ENCODE measurements around the gene SUGT1.
A peak's percentile ranks its signal among the peaks of the same experiment; 100 is the strongest.
"Not testable (repeated sequence)": the region's sequence is repeated elsewhere in the genome, so short reads cannot be mapped to it uniquely, and the experiment has no call there.

Gene SUGT1
- long read RNA-seq, donor 1, partial matches to known transcripts, result 16 of 25 reads
- long read RNA-seq, donor 1, other reads (novel, unspliced or antisense), result 6 of 25 reads
- long read RNA-seq, donor 2, partial matches to known transcripts, result 0 of 4 reads
- long read RNA-seq, donor 2, other reads (novel, unspliced or antisense), result 0 of 4 reads
- long read RNA-seq, donor 3, full-length matches to known transcripts, result 7 of 7 reads
- long read RNA-seq, donor 3, partial matches to known transcripts, result 0 of 7 reads
- long read RNA-seq, donor 3, other reads (novel, unspliced or antisense), result 0 of 7 reads
- long read RNA-seq, donor 4, partial matches to known transcripts, result 0 of 14 reads
- long read RNA-seq, donor 4, other reads (novel, unspliced or antisense), result 11 of 14 reads
- long read RNA-seq, donor 5, partial matches to known transcripts, result 0 of 4 reads
- long read RNA-seq, donor 5, other reads (novel, unspliced or antisense), result 0 of 4 reads
- long read RNA-seq, donor 6, transcript SUGT1-204 (1 exons, 2,802 nt), result major isoform, 6 of 11 reads
- long read RNA-seq, donor 6, partial matches to known transcripts, result 5 of 11 reads
- long read RNA-seq, donor 6, other reads (novel, unspliced or antisense), result 0 of 11 reads
- long read RNA-seq, donor 7, transcript SUGT1-204 (1 exons, 2,802 nt), result major isoform, 9 of 24 reads
- long read RNA-seq, donor 7, partial matches to known transcripts, result 10 of 24 reads
- long read RNA-seq, donor 7, other reads (novel, unspliced or antisense), result 5 of 24 reads
- long read RNA-seq, donor 8, transcript SUGT1-204 (1 exons, 2,802 nt), result major isoform, 8 of 8 reads
- long read RNA-seq, donor 8, partial matches to known transcripts, result 0 of 8 reads
- long read RNA-seq, donor 8, other reads (novel, unspliced or antisense), result 0 of 8 reads

DNA sequence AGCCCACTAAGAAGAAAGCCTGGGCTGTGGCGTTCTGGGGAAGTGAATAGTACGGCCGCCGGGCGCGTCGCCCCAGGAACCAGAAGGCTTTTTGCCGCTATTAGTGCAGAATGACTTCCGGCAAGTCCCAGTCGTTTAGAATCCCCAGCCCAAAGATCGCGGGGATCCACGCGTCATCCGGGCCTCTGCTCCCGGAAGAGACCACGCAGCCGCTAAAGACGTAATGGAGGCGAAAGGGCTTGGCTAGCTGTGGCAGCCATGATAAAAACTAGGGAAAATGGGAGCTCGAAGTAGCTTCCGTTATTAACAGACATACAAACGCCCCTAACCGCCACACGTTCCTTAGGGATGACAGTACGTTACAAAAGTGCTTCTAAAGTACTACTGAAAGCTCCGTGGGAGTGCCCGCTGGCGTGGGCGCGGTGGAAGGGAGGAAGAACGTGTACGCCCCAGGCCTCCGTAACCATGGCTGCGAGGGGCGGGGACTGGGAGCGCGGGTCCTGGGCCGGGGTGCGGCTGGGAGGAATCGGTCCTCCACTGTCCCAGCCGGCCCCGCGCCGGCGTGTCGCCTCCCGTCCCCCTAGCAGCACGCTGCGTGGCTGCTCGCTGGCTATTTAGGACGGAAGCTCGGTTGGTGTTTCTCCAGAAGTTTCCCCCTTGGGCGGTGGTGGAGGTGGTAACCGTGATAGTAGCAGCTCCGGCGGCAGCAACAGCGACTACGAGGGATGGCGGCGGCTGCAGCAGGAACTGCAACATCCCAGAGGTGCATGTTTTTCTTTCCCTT, at the start of gene SUGT1:
Gene SUGT1 (plus strand): TSS at position 641 of the 784 bp plus-strand sequence. CDS start 85 bp downstream, at position 726.
- peak; percentile 100 for DNase-seq

DNA sequence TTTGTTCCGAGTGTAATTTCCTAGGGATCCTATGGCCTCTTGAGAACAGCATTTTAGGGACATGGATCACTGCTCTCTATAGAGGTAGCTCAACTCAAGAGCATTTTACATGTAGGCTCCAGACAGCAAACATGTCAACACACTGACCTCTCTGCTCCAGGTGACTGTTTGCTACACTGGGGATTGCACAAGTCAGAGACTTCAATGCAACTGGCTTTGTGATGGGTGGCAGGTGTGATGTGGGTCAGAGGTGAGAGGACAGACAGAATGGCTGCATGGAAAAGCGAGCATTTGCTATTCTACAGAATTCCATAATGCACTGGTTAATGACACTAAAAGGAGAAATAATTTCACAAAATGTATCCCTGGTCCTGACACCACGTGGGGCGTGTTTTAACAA, 49.3 kb upstream of the SUGT1 start:
- not testable (repeated sequence) for DNase-seq

DNA sequence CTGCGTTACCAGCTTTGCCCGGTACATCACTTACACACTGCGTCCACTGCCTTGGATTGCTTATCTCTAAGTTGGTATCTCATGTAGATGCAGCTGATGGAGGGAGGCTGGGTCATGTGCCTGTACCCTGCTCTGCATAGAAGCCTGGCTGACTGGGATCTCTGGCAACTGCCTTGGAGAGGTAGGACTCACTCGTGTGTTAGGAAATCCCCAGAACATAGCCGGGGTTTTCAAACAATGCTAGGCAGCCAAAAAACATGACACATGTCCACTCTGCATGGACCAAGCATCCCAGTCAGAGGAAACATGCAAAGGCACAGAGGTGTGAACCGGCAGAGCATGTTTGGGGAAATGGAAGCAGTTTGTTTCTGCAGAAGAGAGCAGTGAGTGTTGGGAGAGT, 46.5 kb upstream of the SUGT1 start:
- DNase-seq, result not testable (repeated sequence)

DNA sequence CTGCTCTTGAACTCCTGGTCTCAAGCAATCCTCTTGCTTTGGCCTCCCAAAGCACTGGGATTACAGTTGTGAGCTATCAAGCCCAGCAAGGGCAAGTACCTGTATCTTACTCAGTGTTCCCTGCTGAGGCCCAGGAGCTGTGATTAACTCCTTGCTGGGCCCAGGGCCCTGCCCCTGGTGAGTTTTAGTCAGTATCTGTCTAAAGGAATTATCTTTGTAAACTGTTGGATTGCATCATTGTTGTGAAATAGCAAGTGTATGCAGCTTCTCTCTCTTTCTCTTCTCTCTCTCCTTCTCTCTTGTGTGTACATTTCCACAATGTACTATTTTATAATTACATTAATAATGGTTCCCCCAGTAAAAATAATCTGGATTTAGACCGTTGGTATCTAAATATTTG, 45.8 kb upstream of the SUGT1 start:
- not testable (repeated sequence) for DNase-seq

DNA sequence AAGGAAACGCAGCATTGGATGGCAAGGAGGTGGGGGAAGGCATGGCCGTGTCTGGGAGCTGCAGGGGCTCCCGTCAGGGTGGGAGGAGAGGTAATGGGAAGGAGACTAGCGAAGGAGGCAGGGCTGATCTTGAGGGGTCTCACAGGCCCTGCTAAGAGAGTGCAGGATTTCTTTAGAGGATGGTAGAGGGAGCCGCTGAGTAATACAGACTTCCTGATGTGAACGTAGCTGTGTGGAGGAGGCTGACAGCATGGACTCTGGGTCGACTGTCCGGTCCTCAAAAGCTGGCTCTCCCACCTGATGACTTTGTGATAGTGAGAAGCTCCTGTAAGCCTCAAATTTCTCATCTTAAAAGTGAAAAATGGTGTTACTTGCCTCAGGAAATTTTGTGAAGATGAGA, 44.5 kb upstream of the SUGT1 start:
- not testable (repeated sequence) for DNase-seq

DNA sequence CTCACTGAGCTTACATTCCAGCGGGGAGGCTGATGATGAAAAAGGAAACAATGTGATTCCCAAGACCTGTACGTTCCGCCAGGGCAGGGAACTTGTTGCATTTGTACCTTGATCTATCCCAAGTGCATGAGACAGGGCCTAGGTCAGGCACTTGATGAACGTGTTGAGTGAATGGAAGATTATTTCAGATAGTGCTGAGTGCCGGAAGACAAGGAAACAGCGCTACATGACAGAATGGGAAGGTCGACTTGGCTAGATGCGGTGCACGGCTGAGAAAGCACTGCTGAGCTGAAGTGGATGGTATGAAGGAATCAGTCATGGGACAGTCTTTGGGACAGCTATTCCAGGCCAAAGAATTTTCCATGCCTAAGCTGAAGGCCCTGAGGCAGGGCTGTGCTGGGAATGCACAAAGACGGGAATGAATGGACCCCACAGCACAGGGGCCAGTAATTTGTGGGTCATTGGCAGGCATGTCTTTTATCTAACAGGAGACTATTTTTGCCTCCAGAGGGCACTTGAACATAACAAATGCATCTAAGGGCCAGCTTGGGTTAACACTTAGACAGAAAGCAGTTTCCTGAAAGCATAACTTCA, 43.5 kb upstream of the SUGT1 start:
- DNase-seq, result not testable (repeated sequence)

DNA sequence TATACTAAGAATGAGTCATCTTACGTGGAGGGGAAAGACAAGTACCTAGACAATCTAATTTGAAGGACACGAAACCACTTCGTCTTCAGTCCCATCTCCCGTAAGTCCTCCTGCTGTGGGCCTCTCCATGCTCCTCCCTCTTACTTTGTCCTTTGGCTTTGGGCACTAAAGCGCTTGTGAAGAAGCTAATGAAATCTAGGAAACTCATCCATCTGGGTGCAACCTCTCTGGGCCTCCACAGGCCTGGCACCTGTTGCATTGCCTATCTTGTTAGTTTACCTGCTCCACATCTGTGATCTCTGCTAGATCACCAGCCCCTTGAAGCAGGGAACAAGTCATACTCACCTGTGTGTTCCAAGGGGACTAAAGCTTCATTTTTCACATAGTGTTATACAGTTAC, 42.5 kb upstream of the SUGT1 start:
- not testable (repeated sequence) for DNase-seq

DNA sequence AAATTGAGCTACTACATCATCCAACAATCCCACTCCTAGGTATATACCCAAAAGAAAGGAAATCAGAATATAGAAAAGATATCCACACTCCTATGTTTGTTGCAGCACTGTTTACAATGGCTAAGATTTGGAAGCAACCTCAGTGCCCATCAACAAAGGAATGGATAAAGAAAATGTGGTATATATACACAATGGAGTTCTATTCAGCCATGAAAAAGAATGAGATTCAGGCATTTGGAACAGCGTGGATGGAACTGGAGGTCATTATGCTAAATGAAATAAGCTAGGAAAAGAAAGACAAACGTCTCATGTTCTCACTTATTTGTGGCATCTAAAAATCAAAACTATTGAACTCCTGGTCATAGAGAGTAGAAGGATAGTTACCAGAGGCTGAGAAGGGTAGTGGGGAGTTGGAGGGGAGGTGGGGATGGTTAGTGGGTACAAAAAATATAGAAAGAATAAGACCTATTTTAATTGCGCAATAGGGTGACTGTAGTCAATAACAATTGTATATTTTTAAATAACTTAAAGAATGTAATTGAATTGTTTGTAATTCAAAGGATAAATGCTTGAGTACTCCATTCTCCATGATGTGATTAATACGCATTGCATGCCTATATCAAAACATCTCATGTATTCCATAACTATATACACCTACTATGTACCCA, 37.4 kb upstream of the SUGT1 start:
- no peak for DNase-seq

DNA sequence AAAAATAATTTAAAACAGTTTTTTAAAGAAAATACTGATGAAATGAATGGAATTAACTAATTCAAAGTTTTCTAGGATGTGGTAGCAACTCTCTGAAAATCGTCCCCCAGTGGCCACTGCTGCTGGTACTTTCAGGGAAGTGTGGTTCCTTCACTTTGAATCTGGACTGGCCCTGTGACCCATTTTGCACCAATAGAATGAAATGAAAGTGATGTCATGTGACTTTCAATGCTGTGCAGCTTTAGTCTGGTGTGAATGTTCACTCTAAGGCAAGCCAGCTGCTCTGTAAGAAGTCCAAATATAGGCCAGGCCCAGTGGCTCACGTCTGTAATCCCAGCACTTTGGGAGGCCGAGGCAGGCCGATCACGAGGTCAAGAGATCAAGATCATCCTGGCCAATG, 36.8 kb upstream of the SUGT1 start:
- no peak for DNase-seq

DNA sequence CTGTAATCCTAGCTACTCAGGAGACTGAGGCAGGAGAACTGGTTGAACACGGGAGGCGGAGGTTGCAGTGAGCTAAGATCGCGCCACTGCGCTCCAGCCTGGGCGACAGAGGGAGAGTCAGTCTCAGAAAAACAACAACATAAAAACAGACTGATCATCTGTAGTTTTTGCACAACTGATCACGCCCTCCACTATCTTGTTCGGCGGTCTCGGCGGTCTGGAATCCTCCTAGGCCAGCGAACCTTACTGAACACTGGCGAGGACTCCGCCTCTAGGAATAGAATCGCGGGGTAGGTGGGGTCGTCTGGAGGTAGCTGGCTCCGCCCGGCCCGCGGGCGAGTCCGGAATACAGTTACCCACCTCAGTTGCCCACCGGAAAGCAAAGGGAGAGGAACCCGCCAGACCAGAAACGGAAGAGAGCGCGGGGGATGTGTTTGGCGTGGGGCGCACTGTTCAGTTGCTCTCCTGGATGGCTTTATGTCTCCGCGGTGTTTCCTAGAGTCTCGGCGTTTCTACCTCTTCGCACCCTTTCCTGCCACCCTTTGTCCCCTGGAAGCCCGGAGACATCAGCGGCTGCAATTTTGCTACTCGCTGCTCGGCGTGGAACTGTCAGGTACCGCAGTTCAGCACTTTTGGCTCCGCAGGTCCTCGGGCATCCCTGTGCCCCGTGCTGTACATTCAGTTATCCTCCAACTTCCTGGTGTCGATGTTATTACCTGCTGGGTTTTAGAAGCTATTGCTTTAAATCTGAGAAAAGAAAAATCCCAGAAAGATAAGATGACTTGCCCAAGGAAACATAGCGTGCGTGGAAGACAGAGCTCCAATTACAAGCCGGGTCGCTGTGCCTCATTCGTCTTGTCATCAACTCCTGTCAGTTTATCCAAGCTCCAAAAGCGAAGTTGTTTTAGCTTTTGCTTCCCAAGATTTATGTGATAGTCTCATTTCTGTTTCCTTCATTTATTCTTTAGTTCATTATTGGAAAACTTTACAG, 35.3 kb upstream of the SUGT1 start:
- peak; percentile 82 for DNase-seq

DNA sequence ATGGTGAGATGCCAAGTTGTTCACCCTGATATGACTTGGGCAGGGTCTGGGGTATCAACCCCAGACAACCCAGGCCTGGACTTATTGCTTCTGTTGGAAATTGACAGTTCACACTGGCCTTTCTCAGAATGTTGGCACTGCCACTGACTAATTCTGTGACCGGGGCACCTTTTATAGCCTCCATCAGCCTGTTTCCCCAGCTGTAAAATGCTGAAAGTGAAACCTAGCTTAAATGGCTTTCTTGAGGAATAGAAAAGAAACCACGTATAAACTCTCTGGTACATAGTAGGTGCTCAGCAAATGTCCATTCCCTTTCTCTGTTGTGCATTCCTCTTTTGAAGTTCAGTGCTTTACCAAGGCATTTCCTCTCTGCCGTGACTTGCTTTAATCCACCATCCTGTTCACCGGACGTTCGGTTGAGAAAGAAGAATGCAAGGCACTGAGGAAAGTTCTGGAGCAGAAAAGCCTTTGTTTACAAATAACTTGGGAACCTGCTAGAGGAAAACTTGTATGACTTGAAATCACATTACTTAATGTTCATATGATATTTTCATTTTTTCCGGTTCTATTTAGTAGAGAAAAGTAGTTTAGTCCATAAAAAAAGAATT, 21.4 kb upstream of the SUGT1 start:
- DNase-seq, result not testable (repeated sequence)

DNA sequence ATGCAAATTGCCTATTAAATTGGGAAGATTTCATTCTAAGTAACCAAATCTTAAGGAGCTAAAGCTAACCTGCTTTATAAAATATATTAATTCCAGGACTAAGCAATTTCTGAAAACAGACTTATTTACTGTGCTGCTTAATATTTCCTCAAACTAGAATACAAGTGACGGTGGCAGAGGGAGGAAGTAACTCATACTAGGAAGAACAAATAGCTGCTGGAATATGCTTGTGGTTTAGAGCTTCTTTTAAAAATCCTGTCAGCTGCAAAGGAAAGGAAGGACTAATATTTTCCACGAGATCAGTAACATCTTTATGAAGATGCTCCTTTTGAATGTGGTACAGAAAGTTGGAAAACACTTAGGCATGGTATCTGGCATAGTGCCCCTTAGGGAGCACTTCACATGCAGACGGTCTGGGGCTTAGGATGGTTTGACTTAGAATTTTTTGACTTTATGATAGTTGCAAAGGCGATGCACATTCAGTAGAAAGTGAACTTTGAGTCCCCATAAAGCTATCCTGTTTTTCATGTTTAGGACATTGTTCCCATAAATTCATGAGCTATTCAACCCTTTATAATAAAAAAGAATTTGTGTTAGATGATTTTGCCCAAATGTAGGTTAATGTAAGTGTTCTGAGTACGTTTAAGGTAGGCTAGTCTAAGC, 13.8 kb upstream of the SUGT1 start:
- DNase-seq, result no peak

DNA sequence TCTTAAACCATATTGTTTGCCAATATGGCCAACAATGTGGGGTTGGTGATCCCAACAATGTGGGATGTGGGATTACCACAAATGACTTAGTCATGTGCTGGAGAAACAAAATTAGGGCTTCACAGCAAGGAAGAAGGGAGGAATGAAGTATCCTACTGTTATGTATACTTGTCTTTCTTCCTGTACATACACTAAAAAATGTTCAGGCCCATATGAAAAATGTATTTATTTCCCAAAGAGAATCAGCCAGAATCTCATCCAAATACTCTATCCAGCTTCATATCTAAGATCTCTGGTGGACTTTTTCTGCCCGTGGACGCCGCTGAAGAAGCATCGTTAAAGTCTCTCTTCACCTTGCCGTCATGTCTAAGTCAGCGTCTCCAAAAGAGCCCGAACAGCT, 10.5 kb upstream of the SUGT1 start, which contains the start of gene HNRNPA1L2:
Gene HNRNPA1L2 (plus strand): TSS at position 301 of the 400 bp plus-strand sequence. CDS start 62 bp downstream, at position 363.
- DNase-seq, result no peak

DNA sequence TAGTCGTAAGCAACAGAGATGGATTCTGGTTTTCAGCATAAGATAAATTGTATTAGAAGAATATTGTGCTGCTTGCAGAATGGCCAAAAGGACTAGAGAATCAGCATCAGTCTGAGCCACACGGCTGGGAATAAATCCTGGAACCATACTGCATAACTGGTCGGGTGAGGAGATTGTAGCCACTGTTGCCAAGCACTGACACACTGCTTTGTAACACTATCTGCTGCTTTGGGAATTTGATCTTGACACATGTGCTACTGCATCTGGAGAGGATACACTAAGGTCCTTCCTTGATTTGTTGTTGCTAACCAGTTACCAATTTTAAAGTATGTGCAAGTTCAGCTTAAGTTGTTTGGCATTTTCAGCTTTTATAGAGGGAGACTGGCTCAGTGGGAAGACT, 8.5 kb upstream of the SUGT1 start:
- no peak for DNase-seq

DNA sequence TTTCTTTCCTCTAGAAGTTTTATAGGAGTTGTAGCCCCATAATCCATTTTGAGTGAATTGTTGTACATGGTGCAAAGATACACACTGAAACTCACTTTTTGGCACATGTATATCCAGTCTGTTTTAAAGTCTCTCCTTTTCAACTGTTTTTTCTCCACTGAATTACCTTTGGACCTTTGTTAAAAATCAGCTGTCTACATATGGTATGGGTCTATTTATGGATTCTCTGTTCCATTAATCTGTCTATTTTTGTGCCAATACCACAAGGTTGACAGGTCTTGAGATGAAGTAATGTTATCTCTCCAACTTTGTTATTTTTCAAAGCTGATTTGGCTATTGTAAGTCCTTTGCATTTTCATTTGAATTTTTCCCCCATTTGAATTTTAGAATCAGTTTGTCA, 5.7 kb upstream of the SUGT1 start:
- no peak for DNase-seq

DNA sequence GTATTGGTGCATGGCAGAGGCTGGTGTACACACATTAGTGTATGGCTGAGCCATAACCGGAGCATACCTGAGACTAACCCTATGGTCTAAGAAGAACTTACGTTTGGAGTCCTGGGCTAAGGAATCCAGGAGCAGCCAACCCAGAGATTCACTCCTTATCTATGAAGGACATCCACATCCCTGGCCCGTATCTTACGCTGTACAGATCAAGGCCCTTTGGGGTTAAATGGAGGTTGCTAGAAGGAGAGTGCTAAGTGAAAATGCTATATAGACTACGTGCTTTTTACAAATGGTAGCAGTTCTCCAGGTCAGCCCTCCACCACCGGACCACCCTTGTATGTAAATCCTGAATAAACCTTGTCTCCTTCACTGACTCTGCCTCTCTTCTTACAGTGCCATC, 1.9 kb upstream of the SUGT1 start:
- peak; percentile 6 for DNase-seq

DNA sequence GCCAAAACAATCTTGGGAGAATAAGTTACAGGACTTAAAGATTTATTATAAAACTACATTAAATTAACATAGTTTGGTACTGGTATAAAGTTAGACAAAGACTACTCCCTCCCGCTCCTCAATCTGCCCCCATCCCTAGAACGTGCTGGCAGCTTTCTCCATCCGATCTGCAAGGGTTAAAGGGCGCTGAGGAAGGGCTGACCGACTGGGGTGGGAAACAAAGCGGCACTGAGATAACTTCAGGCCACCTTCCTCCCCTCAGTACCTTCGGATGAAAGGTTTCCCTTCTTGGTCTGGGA, 790 bp upstream of the SUGT1 start:
- DNase-seq, result no peak

DNA sequence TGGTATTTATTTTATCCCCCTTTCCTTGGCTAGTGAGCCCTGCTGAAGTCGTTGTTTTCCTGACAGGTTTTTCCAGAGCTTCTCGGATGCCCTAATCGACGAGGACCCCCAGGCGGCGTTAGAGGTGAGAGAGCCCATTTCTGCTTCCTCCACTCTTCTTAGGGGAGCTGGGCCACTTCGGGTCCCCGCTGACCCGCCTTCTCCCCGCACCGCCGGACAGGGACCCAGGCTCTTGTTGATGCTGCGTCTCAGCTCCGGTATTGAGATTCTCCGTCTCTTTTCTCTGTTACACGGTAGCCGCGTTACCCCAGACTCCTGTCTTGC, 306 bp downstream of the SUGT1 start:
- no peak for DNase-seq

DNA sequence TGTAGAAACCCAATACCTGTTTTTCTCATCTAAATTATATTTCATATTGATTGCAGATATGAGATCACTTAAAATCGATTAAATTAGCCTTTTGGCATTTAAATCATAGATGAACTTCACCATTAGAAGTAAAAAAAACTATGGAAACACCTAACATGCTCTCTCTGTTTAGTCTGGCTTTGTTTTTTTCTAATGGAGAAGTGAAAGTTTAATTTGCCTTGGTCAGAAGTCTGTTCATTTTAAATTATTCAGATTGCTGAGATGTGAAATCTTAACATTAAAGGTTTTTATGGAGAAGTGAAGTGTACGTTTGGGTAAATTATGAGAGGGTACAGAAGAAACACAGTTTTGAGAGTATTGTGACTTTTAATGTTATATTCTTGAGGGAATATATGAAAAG, 6.7 kb downstream of the SUGT1 start:
- no peak for DNase-seq

DNA sequence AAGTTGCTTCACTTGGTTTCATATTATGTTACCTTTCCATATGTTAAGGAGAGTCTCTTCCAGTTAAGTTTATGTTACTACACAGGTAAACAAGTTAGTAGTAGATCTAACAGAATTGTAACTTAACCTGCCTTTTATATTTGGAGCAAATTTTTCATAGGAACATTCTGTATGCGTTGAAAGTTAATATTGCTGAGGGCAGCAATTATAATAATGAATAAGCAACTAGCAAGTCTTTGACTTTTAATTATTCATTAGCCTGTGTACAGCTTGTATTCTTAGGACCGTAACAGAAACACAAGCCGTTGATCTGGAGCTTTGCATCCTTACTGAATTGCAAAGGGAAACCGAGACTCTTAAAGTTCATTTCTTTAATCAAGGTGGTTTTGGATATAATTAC, 11.6 kb downstream of the SUGT1 start:
- no peak for DNase-seq

Data from right kidney (tissue), 9 donors.